Hepatocyte (in vitro differentiated cells): ENCODE results near the gene HTT.

Source experiments
- CTCF ChIP-seq: fragments of 200-600 bp; sonication (generic); IDR thresholded peaks from 2 replicates; pipeline ENCODE4 v1.5.1; 2016; ENCODE audit warnings: antibody characterized with exemption, mild to moderate bottlenecking; ENCODE audit not compliant: poor library complexity
- EZH2 ChIP-seq: fragments of 200-600 bp; sonication (generic); IDR thresholded peaks from 2 replicates; pipeline ENCODE4 v1.6.1; 2016; ENCODE audit warnings: antibody characterized with exemption, mild to moderate bottlenecking, borderline replicate concordance
- EZH2phosphoT487 ChIP-seq: fragments of 200-600 bp; sonication (generic); IDR thresholded peaks from one replicate; pipeline ENCODE4 v1.6.1; 2018; ENCODE audit warnings: antibody characterized with exemption, mild to moderate bottlenecking, low read depth, moderate library complexity; ENCODE audit not compliant: unreplicated experiment, severe bottlenecking

- TF ChIP-seq CTCF (no peak), EZH2 (no peak), EZH2phosphoT487 (no peak)
Observed at GRCh38 chr4:3226467-3226866, 152.0 kb downstream of the HTT start.
